ENCODE measurements around the gene KRTAP13-1.

Gene KRTAP13-1

GRCh38 chr21:30426731-30427130 is 30.9 kb downstream of the KRTAP13-1 start:
- no peak for DNase-seq (ENCODE audit: low read depth)
- no peak overlapping the region for H3K4me3 ChIP-seq (ENCODE audit: low read depth, low read length)
- TF ChIP-seq, protein P1, sequence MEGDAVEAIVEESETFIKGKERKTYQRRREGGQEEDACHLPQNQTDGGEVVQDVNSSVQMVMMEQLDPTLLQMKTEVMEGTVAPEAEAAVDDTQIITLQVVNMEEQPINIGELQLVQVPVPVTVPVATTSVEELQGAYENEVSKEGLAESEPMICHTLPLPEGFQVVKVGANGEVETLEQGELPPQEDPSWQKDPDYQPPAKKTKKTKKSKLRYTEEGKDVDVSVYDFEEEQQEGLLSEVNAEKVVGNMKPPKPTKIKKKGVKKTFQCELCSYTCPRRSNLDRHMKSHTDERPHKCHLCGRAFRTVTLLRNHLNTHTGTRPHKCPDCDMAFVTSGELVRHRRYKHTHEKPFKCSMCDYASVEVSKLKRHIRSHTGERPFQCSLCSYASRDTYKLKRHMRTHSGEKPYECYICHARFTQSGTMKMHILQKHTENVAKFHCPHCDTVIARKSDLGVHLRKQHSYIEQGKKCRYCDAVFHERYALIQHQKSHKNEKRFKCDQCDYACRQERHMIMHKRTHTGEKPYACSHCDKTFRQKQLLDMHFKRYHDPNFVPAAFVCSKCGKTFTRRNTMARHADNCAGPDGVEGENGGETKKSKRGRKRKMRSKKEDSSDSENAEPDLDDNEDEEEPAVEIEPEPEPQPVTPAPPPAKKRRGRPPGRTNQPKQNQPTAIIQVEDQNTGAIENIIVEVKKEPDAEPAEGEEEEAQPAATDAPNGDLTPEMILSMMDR (IDR thresholded peaks at IDR 0.05; ENCODE audit: control insufficient read depth, extremely low read depth, insufficient read depth), result no peak

DNA sequence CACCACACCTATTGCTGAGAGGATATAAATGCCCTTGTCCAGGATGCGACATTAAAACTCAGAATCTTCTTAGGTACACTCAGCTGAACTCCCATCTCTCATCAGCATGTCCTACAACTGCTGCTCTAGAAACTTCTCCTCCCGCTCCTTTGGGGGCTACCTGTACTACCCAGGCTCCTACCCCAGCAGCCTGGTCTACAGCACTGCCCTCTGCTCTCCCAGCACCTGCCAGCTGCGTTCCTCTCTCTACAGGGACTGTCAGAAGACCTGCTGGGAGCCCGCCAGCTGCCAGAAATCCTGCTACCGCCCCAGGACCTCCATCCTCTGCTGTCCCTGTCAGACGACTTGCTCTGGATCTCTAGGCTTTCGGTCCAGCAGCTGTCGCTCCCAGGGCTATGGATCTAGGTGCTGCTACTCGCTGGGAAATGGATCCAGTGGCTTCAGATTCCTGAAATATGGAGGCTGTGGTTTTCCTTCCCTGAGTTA is 34.4 kb downstream of the KRTAP13-1 start, which contains the start of gene KRTAP13-4:
KRTAP13-4 (plus strand) TSS at position 51 of the 486 bp plus-strand sequence; CDS start at position 107, 56 bp downstream.
- no peak for DNase-seq (ENCODE audit: low read depth)
- TF ChIP-seq, protein P1 (IDR thresholded peaks at IDR 0.05; ENCODE audit: control insufficient read depth, extremely low read depth, insufficient read depth), result no peak
- H3K4me3 ChIP-seq (ENCODE audit: low read depth, low read length), result no peak within 1 kb of the TSS

DNA sequence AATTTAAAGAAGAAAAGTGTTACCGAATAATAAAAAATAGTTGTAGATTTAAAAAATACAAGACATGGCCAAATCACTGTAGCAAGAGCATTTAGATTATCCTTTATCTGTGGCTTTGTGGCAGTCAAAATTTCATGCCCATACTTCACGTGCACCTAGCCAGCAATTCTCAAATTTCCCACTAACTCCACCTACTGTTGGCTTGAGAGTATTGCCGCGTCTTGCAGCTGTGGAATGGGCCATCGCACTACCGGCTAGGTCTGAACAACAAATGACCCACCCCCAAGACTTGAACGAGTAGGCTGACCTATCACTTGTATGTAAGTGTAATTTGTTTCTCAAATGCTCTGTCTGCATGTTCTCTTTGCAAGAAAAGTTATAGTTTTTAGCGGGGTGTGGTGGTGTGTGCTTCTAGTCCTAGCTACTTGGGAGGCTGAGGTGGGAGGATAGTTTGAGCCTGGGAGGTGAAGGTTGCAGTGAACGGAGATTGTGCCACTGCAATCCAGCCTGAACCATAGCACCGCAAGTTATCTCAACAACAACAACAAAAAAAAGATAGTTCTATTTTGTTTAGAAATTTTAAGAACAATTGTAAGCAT is 38.3 kb downstream of the KRTAP13-1 start:
- TF ChIP-seq, protein P1 (IDR thresholded peaks at IDR 0.05; ENCODE audit: control insufficient read depth, extremely low read depth, insufficient read depth), result peak; percentile 58
- no peak for DNase-seq (ENCODE audit: low read depth)
- no peak overlapping the region for H3K4me3 ChIP-seq (ENCODE audit: low read depth, low read length)

DNA sequence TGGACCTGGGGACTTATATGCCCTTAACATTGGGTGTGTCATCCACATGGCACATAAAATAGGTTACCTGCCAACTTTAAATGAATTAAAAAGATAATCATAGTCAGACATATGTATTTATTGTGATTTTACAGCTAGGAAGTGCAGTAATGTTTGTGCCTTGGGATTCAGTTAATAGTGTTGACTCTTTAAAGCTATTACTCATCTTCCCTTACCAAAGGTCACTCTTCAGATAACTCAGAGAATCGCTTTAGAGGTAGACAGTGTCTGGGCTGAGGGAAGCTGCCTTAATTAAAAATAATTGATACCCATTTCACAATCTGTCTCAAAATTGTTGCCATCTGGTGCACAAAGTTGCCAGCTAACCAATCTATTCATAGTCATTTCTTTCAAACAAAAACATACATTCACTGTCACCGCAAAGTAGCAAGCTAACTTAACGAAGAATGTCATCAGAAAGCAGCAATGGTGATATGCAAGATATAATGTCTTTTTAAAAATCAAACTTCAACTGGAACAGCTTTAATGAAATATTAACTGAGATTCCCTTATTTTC is 41.3 kb downstream of the KRTAP13-1 start:
- DNase-seq (ENCODE audit: low read depth), result peak; percentile 66
- TF ChIP-seq, protein P1 (IDR thresholded peaks at IDR 0.05; ENCODE audit: control insufficient read depth, extremely low read depth, insufficient read depth), result no peak
- no peak overlapping the region for H3K4me3 ChIP-seq (ENCODE audit: low read depth, low read length)

GRCh38 chr21:30439975-30440374 is 44.1 kb downstream of the KRTAP13-1 start, which contains the start of gene KRTAP15-1:
Gene KRTAP15-1 (plus strand): TSS chr21:30440275. CDS start chr21:30440328, 53 bp downstream.
- TF ChIP-seq, protein P1 (IDR thresholded peaks at IDR 0.05; ENCODE audit: control insufficient read depth, extremely low read depth, insufficient read depth), result no peak
- no peak within 1 kb of the TSS for H3K4me3 ChIP-seq (ENCODE audit: low read depth, low read length)
- DNase-seq (ENCODE audit: low read depth), result no peak

DNA sequence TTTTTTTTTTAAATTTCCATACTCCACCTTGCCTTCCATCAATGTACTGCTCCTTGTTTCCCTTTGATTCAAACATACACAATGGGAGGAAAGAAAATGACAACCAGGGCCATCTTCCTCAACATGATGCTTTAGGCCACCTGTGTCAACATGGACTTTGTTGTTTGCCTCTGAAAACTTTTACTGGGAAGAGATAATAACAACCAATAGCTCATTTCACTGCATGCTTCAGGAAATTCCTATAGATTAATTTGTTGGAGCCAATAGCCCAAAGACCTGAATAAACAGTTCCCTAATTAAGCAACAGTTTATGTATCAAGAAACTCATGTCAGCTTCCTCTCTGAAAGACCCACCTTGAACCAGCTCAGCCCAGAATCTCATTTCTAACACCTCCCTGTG is 47.4 kb downstream of the KRTAP13-1 start:
- TF ChIP-seq, protein P1 (IDR thresholded peaks at IDR 0.05; ENCODE audit: control insufficient read depth, extremely low read depth, insufficient read depth), result no peak
- DNase-seq (ENCODE audit: low read depth), result peak; percentile 88
- H3K4me3 ChIP-seq (ENCODE audit: low read depth, low read length), result no peak overlapping the region

Data from LNCaP clone FGC (cell line).